ENCODE results near the gene XRRA1.
A peak's percentile ranks its signal among the peaks of the same experiment; 100 is the strongest.
"Not testable (repeated sequence)": the region's sequence is repeated elsewhere in the genome, so short reads cannot be mapped to it uniquely, and the experiment has no call there.

Gene XRRA1

GRCh38 chr11:74966651-74967050 lies 17.8 kb upstream of the XRRA1 start:
- Mint-ChIP-seq H3K4me3 (no peak overlapping the region), H3K36me3 (peaks cover 42% of the 10 kb centered on the region), H3K4me1 (peaks cover 17% of the 10 kb centered on the region), H3K9me3 (no peaks in the 10 kb centered on the region), H3K27ac (no peak overlapping the region), H3K27me3 (no peaks in the 10 kb centered on the region)
- CTCF ChIA-PET, result no interaction called here
- no peak for DNase-seq

GRCh38 chr11:74960128-74960527 lies 11.2 kb upstream of the XRRA1 start:
- H3K4me3 Mint-ChIP-seq, result not testable (repeated sequence)

GRCh38 chr11:74957937-74958629 lies 9.2 kb upstream of the XRRA1 start:
- peaks cover 46% of the 10 kb centered on the region for H3K4me1 Mint-ChIP-seq
- no peaks in the 10 kb centered on the region for H3K9me3 Mint-ChIP-seq

More at GRCh38 chr11:74960128-74960527, 11.2 kb upstream of the XRRA1 start:
- H3K27me3 Mint-ChIP-seq, H3K9me3 Mint-ChIP-seq, DNase-seq, H3K27ac Mint-ChIP-seq: not testable (repeated sequence)
- CTCF ChIA-PET, result interaction anchor here (0.9 to 1.5 kb wide), 2 partner anchors 31 to 310 kb away, joined by 3 to 4 read pairs; no protein-coding TSS in a partner anchor
- peaks cover 35% of the 10 kb centered on the region for H3K36me3 Mint-ChIP-seq
- peaks cover 37% of the 10 kb centered on the region for H3K4me1 Mint-ChIP-seq

GRCh38 chr11:74956397-74957015 lies 7.6 kb upstream of the XRRA1 start:
- Mint-ChIP-seq H3K27me3 (no peaks in the 10 kb centered on the region), H3K27ac (no peak overlapping the region), H3K4me1 (peaks cover 43% of the 10 kb centered on the region), H3K4me3 (no peak overlapping the region), H3K9me3 (no peaks in the 10 kb centered on the region), H3K36me3 (peaks cover 43% of the 10 kb centered on the region)
- CTCF ChIA-PET, result no interaction called here
- no peak for DNase-seq

More at GRCh38 chr11:74957937-74958629, 9.2 kb upstream of the XRRA1 start:
- no peak for DNase-seq
- Mint-ChIP-seq H3K36me3 (peaks cover 37% of the 10 kb centered on the region), H3K27ac (no peak overlapping the region), H3K4me3 (no peak overlapping the region), H3K27me3 (no peaks in the 10 kb centered on the region)
- CTCF ChIA-PET, result interaction anchor here (0.7 kb wide), 1 partner anchor 32 kb away, joined by 3 read pairs; no protein-coding TSS in a partner anchor

DNA sequence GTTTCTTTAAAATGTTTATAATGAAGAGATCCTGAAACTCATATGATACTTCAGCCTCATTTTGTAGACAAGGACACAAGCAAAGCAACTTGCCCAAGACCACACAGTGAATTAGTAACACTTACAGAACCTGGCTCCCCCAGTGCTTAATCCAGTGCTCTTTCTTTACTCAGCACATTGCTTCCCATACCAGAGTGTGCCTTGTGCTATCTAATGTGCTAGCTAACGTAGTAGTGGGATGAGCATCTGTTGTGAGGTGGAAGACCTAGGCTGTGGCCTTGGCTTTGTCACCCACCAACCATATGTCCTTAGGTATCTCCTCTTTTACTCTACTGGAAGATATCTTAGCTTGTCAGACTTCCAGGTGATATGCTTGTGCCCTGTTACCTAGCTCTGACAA lies 5.3 kb upstream of the XRRA1 start:
- Mint-ChIP-seq H3K27me3 (no peaks in the 10 kb centered on the region), H3K27ac (no peak overlapping the region), H3K9me3 (no peaks in the 10 kb centered on the region), H3K4me1 (peaks cover 54% of the 10 kb centered on the region), H3K4me3 (no peak overlapping the region), H3K36me3 (peaks cover 48% of the 10 kb centered on the region)
- CTCF ChIA-PET, result interaction anchor here (1.0 to 1.8 kb wide), 3 partner anchors 12 to 69 kb away, joined by 3 to 7 read pairs (median 4); no protein-coding TSS in a partner anchor
- no peak for DNase-seq

DNA sequence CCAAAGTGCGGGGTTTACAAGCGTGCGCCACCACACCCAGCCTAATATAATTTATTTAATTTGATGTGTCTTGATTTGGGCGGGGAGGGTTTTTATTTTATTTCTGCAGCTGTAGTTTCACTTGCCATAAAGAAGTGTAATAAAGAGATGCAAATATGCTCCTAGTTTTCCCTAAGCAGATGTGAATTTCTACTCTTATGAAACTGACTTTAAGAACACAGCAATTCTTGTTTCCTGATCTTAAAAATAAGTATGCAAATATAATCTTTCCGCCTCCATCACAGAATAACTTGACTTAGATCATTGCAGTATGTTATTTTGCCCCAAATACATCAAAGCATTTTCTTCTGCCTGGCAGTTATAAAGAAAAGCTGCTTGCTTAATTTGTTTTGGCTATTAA lies 4.6 kb upstream of the XRRA1 start:
- Mint-ChIP-seq H3K4me1 (peaks cover 57% of the 10 kb centered on the region), H3K27ac (no peak overlapping the region), H3K4me3 (no peak overlapping the region), H3K27me3 (no peaks in the 10 kb centered on the region), H3K36me3 (peaks cover 46% of the 10 kb centered on the region), H3K9me3 (no peaks in the 10 kb centered on the region)
- DNase-seq, result no peak
- CTCF ChIA-PET, result interaction anchor here (1.0 to 1.8 kb wide), 2 partner anchors 12 to 70 kb away, joined by 3 to 7 read pairs; no protein-coding TSS in a partner anchor

DNA sequence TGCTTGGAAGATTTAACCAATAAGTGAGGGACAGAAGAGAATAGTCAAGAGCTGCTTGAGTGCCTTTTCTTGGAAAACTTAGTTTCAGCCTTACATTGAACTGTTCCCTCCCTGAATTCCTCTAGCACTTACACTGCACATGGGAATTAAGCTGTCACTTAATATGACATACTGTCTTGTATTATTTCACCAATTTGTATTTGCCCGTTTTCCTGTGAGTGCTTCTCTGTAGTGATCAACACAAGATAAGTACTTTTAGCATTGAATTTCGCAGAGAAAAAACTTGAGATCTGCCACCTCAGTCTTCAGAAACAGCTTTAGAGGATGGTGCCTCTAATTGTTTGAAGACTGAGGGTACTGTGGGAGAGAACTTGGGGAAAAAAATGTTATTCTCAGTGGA lies 3.9 kb upstream of the XRRA1 start:
- H3K4me3 Mint-ChIP-seq, result no peak overlapping the region
- DNase-seq, result no peak
- peaks cover 59% of the 10 kb centered on the region for H3K4me1 Mint-ChIP-seq
- CTCF ChIA-PET, result interaction anchor here (1.8 kb wide), 1 partner anchor 70 kb away, joined by 7 read pairs; no protein-coding TSS in a partner anchor
- peaks cover 46% of the 10 kb centered on the region for H3K36me3 Mint-ChIP-seq
- H3K9me3 Mint-ChIP-seq, result no peaks in the 10 kb centered on the region
- no peaks in the 10 kb centered on the region for H3K27me3 Mint-ChIP-seq
- H3K27ac Mint-ChIP-seq, result no peak overlapping the region

- H3K27ac Mint-ChIP-seq, result no peak overlapping the region
- peaks cover 52% of the 10 kb centered on the region for H3K4me1 Mint-ChIP-seq
- H3K4me3 Mint-ChIP-seq, result peak overlapping the region; percentile 91
- H3K9me3 Mint-ChIP-seq, result no peaks in the 10 kb centered on the region
- H3K36me3 Mint-ChIP-seq, result peaks cover 39% of the 10 kb centered on the region
- CTCF ChIA-PET, result no interaction called here
- H3K27me3 Mint-ChIP-seq, result no peaks in the 10 kb centered on the region
- no peak for DNase-seq
These were observed 2.3 kb upstream of the XRRA1 start for GRCh38 chr11:74951226-74951625.

DNA sequence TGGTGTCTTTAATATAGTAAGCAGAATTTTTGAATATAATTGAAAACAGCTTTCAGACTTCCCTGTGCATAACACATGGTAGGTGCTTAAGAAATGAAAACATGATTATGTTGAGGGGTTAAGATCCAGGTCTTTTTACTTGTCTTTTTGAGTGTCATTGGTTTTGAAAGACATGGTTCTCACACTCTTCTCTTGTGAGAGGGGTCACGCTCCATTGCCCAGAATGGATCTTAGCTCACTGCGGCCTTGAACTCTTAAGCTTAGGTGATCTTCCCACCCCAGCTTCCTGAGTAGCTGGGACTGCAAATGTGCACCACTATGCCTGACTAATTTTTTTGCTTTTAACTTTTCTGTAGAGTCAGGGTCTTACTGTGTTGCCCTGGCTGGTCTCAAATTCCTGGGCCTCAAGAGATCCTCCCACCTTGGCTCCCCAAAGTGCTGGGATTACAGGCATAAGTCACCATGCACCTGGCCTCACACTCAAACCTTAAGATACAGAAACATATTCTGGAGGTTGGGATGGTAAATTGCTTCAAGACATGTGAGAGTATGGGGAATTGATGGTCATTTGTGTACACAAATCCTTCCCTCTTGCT lies 1.6 kb upstream of the XRRA1 start:
- CTCF ChIA-PET, result interaction anchor here (0.8 kb wide), 1 partner anchor 10 kb away, joined by 3 read pairs; no protein-coding TSS in a partner anchor
- peak overlapping the region; percentile 89 for H3K27ac Mint-ChIP-seq

DNA sequence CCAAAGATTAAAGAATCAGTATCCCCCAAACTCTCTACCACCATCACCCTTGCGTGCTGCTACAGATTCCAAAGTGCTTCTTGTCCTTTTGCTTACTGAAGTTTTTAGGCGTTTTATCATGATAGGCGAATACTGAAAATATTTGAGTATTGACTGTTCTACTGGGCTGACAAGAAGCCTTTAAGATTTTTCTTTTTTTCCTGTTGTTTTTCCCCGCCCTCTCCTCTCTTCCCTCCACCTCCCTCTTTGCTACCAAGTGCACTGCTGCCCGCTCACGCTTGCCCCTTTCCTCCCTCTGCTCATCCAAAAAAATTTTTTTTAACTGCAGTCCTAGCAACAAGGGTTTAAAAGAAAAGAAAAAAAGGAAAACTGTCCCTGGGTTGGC lies 854 bp upstream of the XRRA1 start:
- Mint-ChIP-seq H3K27me3 (no peaks in the 10 kb centered on the region), H3K4me3 (peak overlapping the region; percentile 91), H3K4me1 (peaks cover 45% of the 10 kb centered on the region), H3K36me3 (peaks cover 33% of the 10 kb centered on the region), H3K27ac (peak overlapping the region; percentile 89), H3K9me3 (no peaks in the 10 kb centered on the region)
- no peak for DNase-seq
- CTCF ChIA-PET, result interaction anchor here (0.8 kb wide), 1 partner anchor 9 kb away, joined by 3 read pairs; no protein-coding TSS in a partner anchor

More for the DNA sequence above, 1.6 kb upstream of the XRRA1 start:
- Mint-ChIP-seq H3K36me3 (peaks cover 36% of the 10 kb centered on the region), H3K4me1 (peaks cover 47% of the 10 kb centered on the region), H3K4me3 (peak overlapping the region; percentile 91), H3K9me3 (no peaks in the 10 kb centered on the region), H3K27me3 (no peaks in the 10 kb centered on the region)
- no peak for DNase-seq

DNA sequence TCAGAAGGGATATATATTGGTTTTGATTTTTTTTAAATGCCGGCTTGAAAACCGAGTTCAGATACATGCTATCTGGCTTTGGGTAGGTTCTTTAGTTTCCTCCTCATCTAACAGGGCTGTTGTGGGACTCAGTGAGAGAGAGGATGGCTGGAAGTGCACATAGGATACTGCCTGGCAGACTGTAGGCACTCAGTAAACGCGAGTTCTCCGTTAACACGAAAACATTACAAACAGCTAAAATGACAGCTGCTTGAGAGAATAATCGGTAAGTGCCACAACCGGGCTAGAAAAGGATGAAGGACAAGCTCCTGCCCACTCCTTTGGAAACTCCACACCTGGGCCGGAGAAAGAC lies 369 bp downstream of the XRRA1 start:
- DNase-seq, result no peak
- Mint-ChIP-seq H3K27ac (peak overlapping the region; percentile 89), H3K36me3 (peaks cover 28% of the 10 kb centered on the region), H3K9me3 (no peaks in the 10 kb centered on the region), H3K27me3 (no peaks in the 10 kb centered on the region), H3K4me3 (peak overlapping the region; percentile 91), H3K4me1 (peaks cover 35% of the 10 kb centered on the region)
- CTCF ChIA-PET, result interaction anchor here (1.4 kb wide), 1 partner anchor 19 kb away, joined by 8 read pairs; no protein-coding TSS in a partner anchor

DNA sequence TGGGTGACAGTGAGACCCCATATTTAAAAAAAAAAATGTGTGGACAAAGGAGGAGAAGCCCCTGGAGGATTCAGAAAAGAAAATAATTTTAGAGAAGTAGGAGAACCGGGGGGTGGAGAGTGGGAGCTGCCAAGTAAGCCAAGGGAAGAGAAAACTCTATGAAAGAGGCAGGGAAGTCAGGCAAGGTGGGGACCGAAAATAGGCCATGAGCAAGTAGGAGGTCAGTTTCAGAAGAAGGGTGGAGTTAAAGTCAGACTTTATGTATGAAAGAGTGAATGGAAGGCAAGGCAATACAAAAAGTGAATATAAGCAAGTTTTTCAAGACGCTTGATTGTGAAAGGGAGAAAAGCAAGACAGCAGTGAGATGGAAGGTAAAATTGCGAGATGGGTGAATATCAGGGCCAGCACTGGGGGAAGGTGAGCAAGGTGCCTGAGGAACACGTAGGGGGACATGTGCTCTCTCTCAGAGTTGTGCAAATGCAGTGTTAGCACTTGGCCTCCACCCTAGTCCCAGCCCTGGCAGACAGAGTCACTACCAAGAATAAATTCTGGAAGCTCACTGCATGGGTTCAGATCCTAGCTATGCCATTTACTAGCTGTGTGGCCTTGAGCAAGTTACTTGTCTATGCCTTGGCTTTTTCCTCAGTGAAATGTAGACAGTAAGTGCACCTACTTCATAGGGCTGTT lies 6.7 kb downstream of the XRRA1 start:
- CTCF ChIA-PET, result interaction anchor here (1.1 to 2.8 kb wide), 3 partner anchors 13 to 199 kb away, joined by 3 to 12 read pairs (median 3); no protein-coding TSS in a partner anchor
- Mint-ChIP-seq H3K4me1 (no peaks in the 10 kb centered on the region), H3K9me3 (no peaks in the 10 kb centered on the region), H3K4me3 (no peak overlapping the region), H3K27ac (no peak overlapping the region), H3K27me3 (no peaks in the 10 kb centered on the region), H3K36me3 (peaks cover 3% of the 10 kb centered on the region)
- DNase-seq, result no peak

DNA sequence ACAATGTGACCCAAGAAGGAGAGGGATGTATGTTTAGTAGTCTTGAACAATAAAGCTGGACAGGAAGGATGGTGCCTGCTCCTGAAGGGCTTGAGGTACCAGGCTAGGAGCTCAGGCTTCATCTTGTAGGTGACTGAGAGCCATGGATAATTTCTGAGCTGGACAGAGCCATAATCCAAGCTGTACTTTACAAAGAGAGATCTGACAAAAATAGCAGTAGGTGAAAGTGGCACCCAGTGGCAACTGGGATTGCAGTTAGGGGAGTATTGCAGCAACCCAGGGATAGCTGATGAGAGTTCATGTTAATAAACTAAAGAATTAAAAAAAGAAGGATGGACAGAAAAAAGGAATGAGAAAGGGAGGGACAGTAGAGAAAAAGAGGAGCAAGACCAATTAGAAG lies 7.4 kb downstream of the XRRA1 start:
- Mint-ChIP-seq H3K27me3 (no peaks in the 10 kb centered on the region), H3K4me3 (no peak overlapping the region), H3K27ac (no peak overlapping the region), H3K4me1 (no peaks in the 10 kb centered on the region), H3K9me3 (no peaks in the 10 kb centered on the region), H3K36me3 (peaks cover 6% of the 10 kb centered on the region)
- CTCF ChIA-PET, result interaction anchor here (1.1 to 2.8 kb wide), 4 partner anchors 9 to 199 kb away, joined by 3 to 12 read pairs (median 3); no protein-coding TSS in a partner anchor
- no peak for DNase-seq

Data from activated naive CD4-positive, alpha-beta T cell treated with anti-CD3 and anti-CD28 coated beads, Interleukin-2, amount 10 ng/mL, durations not matched to agents 7 days and 5 days (primary cell).